ENCODE data around the gene TCEA2.

Gene TCEA2

DNA sequence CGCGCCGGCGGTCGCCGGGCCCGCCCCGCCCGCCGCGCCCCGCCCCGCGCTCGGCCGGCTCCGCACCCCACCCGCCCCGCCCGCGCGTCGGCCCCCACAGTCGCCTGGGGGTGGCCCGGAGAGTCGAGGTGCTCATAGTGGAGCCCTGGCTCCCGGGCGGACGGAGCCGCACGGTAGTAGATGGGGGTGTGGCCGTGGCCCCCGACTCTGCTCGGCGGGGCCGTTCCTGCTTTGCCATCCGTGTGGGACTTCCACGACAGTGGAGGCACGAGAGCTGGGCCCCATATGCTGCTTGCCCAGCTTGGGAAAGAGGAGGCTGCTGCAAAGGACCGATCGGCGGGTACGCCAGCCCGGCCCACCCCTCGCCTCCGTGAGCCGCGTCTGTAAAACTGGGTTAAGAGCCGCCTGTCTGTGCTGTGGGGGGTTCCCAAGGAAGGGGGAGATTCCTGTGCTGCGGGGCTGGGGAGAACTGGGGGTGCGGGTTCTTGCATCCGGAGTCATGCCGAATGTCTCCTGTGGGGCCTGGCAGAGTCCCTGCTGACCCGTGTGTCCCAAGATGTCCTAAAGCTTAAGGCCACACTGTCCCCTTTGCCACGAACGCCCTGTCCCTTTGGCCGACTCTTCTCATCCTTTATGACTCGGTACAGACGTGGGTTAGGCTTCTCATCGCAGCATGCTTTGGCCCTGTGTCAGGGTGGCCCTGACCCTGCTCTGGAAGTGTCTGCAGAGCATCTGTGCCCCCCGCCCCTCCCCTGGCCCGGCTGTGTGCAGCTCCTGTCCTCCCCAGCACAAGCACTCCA is 17.2 kb downstream of the TCEA2 start, which contains the start of gene OPRL1:
TSS of gene OPRL1 (plus strand) at position 70 of the 800 bp plus-strand sequence. CDS start 12,639 bp downstream, outside the sequence.
- Histone ChIP-seq H3K9me3 (no peaks in the 10 kb centered on the region), H3K36me3 (peaks cover 20% of the 10 kb centered on the region), H3K27me3 (peaks cover 17% of the 10 kb centered on the region), H3K27ac (peak within 1 kb of the TSS; percentile 99), H3K4me1 (ENCODE audit: control insufficient read depth in 1 of 2, insufficient read depth in 1 of 2, low read depth in 1 of 2, low read length in 1 of 2) (peaks cover 66 to 75% of the 10 kb centered on the region in 2 experiments), H3K4me3 (ENCODE audit: low read depth in 1 of 2, low read length in 1 of 2) (peak within 1 kb of the TSS; percentile 99 to 100)
- TF ChIP-seq, protein P1, sequence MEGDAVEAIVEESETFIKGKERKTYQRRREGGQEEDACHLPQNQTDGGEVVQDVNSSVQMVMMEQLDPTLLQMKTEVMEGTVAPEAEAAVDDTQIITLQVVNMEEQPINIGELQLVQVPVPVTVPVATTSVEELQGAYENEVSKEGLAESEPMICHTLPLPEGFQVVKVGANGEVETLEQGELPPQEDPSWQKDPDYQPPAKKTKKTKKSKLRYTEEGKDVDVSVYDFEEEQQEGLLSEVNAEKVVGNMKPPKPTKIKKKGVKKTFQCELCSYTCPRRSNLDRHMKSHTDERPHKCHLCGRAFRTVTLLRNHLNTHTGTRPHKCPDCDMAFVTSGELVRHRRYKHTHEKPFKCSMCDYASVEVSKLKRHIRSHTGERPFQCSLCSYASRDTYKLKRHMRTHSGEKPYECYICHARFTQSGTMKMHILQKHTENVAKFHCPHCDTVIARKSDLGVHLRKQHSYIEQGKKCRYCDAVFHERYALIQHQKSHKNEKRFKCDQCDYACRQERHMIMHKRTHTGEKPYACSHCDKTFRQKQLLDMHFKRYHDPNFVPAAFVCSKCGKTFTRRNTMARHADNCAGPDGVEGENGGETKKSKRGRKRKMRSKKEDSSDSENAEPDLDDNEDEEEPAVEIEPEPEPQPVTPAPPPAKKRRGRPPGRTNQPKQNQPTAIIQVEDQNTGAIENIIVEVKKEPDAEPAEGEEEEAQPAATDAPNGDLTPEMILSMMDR (IDR thresholded peaks at IDR 0.05), result no peak

DNA sequence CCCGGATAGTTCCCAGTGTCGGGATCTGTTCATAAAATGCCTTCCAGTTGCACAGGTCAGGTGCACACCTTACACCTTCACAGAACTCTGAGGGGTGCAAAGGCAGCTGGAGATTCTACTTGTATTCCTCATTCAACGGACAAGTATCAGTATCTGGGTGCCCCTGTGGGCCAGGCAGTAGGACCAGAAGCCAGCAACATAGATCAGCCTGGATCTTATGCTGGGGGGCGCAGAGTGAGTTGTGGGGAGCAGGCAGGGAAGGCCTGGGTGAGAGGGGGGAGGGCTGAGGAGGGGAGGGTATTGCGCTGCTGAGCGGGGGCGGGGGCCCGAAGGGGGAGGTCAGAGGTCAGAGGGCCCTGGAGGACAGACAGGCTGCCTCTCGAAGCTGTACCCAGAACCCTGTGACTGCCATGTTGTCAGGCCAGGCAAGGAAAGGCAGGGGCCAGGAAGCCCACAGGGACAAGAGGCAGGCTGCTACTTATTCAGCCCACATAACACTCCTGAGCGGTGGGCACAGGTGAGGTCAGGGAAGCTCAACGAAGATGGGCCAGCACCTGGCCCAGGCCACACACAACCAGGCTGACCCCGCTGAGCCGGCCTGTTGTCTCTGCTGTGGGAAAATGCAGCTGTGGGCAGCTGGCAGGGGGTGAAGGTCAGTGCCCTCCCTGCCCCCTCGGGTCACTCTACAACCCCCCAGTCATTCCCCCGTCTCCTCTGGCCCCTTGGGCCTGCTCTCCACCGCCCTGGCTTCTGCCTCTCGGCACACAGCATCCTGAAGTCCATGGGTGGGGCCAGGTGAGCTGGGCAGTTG is 18.0 kb downstream of the TCEA2 start:
- Histone ChIP-seq H3K27ac (peak overlapping the region; percentile 99), H3K9me3 (no peaks in the 10 kb centered on the region), H3K4me1 (ENCODE audit: control insufficient read depth in 1 of 2, insufficient read depth in 1 of 2, low read depth in 1 of 2, low read length in 1 of 2) (peaks cover 58 to 67% of the 10 kb centered on the region in 2 experiments), H3K27me3 (peaks cover 25% of the 10 kb centered on the region), H3K4me3 (ENCODE audit: low read depth in 1 of 2, low read length in 1 of 2) (peak overlapping the region; percentile 97 to 100), H3K36me3 (peaks cover 12% of the 10 kb centered on the region)
- TF ChIP-seq, protein P1 (IDR thresholded peaks at IDR 0.05), result no peak

DNA sequence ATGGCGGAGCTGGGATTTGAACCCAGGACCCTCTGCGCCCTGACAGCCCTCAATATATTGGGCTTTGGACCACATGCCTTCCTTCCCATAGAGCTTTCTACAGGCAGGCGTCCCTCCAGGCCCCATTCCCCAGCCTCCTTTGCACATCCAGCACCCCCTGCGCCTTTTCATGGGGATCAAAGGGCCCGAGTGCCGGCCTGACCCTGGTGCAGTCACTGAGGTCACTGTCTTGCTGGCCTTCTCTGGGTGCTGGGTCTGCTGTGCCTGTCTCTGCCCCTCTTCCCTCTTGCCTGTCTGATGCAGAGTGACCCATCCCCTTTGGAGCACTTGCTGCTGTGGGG is 18.6 kb downstream of the TCEA2 start:
- H3K27ac ChIP-seq, result peak overlapping the region; percentile 99
- H3K4me3 ChIP-seq (ENCODE audit: low read depth in 1 of 2, low read length in 1 of 2), result peak overlapping the region; percentile 97 to 100
- no peaks in the 10 kb centered on the region for H3K9me3 ChIP-seq
- H3K4me1 ChIP-seq (ENCODE audit: control insufficient read depth in 1 of 2, insufficient read depth in 1 of 2, low read depth in 1 of 2, low read length in 1 of 2), result peaks cover 53 to 61% of the 10 kb centered on the region in 2 experiments
- peaks cover 28% of the 10 kb centered on the region for H3K27me3 ChIP-seq
- peaks cover 7% of the 10 kb centered on the region for H3K36me3 ChIP-seq
- TF ChIP-seq, protein P1 (IDR thresholded peaks at IDR 0.05), result no peak

DNA sequence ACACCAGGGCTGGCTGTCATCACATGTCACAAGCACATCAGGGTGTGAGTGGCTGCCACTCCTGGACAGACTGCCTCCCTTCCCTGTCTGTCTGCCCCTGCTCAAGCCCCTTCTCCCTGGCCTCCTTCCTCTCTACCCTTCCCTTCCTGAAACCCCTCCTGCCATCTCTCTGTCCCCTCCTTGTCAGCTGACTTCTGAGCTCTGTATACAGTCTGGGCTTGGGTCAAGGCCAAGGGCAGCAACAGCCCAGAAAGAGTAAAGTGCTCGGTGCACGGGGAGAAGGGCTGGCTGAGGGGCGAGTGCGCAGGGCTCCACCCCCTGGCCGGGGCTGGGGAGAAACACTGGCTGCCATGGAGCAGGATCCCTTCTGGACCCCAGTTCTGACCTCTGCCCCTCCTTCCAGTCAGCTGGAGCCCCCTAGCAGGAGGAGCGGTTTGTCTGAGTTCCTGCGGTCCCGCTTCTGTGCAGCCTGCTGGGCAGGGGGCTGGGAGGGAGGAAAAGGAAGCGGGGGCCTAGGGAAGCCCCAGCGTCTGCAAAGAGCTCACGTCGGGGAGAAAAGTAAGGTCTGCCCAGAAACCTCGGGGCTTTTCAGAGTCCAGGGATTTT is 19.2 kb downstream of the TCEA2 start:
- H3K27me3 ChIP-seq, result peaks cover 28% of the 10 kb centered on the region
- no peaks in the 10 kb centered on the region for H3K9me3 ChIP-seq
- peak overlapping the region; percentile 97 to 100 for H3K4me3 ChIP-seq (ENCODE audit: low read depth in 1 of 2, low read length in 1 of 2)
- TF ChIP-seq, protein P1 (IDR thresholded peaks at IDR 0.05), result no peak
- peaks cover 4% of the 10 kb centered on the region for H3K36me3 ChIP-seq
- peak overlapping the region; percentile 99 for H3K27ac ChIP-seq
- peaks cover 51 to 57% of the 10 kb centered on the region in 2 experiments for H3K4me1 ChIP-seq (ENCODE audit: control insufficient read depth in 1 of 2, insufficient read depth in 1 of 2, low read depth in 1 of 2, low read length in 1 of 2)

DNA sequence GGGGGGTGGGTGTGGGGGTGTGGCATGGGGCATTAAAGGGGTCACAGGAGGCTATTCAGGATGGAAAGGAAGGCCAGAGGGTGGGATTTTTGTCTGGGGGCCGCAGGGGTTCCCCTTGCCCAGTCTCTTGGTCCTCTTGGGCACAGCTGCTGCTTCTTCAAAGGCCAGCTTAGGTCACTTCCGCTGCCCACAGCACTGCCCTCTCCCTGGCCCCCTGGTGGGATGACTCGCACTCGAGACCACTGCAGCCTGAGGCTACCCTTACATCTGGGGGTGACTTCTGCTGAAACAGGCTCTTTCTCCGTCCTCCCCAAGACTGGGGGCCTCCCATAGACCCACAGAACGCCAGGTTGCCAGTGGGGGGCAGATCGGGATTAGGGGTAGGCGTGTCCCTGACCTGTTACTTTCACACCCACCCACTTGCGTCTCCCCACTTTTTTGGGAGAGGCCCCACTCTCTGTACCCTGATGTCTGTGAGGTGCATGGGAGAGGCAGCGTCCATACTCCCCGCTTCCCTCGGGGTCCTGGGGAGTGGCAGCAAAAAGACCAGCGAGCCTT is 19.9 kb downstream of the TCEA2 start:
- H3K4me3 ChIP-seq (ENCODE audit: low read depth in 1 of 2, low read length in 1 of 2), result peak overlapping the region; percentile 97 to 100

More for the DNA sequence above, 19.9 kb downstream of the TCEA2 start:
- peaks cover 51% of the 10 kb centered on the region in 2 experiments for H3K4me1 ChIP-seq (ENCODE audit: control insufficient read depth in 1 of 2, insufficient read depth in 1 of 2, low read depth in 1 of 2, low read length in 1 of 2)
- H3K27me3 ChIP-seq, result peaks cover 28% of the 10 kb centered on the region
- H3K27ac ChIP-seq, result peak overlapping the region; percentile 99
- no peaks in the 10 kb centered on the region for H3K9me3 ChIP-seq
- H3K36me3 ChIP-seq, result no peaks in the 10 kb centered on the region
- TF ChIP-seq, protein P1 (IDR thresholded peaks at IDR 0.05), result no peak

All from neutrophil (primary cell).